Right hindlimb (tissue), 1 donor: ENCODE results near the gene MIER1.

ENCODE experiments used
- DNase-seq: peaks from one replicate; pipeline ENCODE4 v3.0.0-alpha.2; 2018

Gene MIER1

DNA sequence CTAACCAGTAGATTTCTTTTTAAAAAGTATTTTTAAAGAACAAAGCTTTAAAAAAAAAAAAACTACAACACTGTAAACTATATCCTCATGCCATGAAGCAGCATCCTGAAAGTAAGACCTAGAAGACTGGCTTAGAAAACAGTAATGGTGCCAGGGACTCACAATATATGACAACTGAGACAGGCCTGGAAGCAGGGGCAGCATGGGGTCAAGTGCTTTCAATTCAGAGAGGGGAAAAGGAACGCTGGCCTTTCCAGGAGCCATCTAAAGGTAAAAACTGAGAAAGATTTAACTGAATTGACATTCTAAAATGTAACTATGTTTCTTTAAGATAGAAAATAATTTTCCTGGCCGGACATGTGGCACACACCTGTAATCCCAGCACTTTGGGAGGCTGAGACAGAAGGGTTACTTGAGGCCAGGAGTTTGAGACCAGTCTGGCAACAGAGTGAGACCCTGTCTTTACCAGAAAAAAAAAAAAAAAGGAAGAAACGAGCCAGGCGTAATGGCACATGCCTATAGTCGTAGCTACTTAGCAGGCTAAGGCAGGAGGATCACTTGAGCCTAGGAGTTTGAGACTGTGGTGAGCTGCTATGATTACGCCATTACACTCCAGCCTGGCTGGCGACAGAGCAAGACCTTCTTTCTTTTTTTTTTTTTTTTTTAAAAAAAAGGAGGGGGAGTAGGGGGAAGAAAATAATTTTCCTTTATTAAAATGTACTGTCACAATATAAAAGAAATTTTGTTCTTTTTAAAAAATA lies 75.0 kb downstream of the MIER1 start:
- no peak for DNase-seq

DNA sequence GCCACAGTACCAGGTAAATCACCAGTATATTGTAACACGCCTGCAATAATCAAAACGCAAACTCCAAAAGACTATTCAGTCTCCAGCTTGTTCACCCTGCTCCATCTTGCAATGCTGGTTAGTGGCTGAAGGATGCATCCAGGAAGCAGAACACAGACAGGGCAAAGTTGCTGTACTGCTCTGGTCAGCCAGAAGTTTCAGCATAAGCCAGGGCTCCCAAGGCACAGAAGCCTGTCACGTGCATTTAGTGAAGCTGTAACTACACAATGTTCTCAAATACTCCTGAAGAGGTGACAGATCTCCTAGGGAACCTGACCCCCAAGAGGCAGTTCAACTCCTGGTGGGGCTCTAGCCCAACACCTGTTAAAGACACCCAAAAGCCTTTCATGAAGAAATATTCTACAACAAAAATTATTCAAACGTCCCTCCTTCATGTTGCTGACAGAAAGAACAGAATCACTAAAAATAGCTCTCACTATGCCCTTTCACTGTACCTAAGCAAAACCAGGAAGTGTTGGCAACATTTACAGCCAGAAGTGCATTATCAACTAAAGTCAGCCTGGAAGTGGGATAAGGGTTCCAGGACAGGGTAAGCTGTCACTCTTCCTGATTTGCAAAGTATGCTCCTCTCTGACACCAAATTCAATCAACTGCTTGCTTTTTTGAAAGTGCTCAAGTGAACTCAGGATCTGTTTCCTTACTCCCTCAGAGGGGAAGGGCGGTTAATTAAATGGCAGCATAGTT lies 77.1 kb downstream of the MIER1 start:
- DNase-seq = no peak

DNA sequence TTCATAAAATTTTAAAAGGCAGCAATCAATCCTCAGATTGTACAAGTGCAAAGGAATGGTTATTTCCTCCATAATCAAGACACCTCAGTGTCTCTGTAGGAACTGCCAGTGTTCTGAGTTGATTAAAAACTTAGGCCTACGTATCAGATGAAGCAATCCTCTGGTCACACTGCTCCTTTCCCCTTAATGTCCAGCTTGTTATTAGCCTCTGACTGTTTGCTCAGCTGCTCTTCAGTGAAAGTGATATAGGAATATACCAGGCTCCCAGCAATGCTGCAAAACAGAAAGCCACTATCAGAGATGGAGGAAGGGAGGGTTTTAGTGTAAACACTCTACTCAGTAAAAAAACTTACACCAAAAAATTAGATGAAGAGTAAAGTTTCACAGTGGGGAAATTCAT lies 79.4 kb downstream of the MIER1 start:
- no peak for DNase-seq

DNA sequence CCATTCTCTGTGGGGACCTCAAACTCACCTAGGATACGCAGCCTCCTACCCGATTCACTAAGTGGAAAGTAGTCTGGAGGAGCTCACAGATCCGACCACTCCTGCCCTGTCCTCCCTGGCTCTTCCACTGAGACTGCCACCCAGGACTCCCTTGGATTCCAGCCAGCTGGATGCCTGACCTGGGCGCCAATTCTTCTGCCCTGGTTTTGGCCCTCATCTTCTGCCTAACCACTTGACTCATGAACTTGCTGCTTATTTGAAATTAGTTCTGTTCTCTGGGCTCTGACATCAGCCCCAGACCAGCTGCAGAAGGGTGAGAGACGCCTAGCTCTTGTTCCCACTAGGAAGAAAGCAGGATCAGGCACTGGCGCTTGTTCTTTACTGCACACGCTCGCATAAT lies 80.3 kb downstream of the MIER1 start:
- DNase-seq = no peak

DNA sequence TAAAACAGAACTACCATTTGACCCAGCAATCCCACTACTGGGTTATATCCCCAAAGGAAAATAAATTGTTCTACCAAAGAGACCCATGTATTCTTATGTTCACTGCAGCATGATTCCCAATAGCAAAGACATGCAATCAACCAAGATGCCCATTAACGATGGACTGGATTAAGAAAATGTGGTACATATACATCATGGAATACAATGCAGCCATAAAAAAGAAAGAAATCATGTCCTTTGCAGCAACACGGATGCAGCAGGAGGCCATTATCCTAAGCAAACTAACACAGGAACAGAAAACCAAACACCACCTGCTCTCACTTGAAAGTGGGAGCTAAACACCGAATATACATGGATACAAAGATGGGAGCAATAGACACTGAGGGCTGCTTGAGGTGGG lies 85.0 kb downstream of the MIER1 start:
- no peak for DNase-seq

DNA sequence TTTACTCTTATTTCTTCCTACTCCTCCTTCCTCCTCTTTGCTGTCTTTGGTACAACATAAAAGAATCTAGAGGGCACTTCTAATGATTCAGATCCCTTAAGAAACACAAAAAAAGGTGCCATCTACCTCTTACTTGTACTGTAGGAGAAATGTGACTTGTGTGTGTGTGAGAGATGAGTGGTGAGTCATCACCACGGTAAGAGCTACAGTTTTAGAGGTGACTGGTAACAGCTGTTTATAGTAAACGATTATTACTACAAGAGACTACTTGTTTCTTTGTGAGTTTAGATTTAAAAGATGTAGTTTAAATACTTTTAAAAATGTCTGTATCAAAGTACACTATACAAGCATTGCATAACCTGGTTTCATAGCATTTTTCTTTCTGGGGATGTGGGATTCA lies 88.8 kb downstream of the MIER1 start:
- no peak for DNase-seq

DNA sequence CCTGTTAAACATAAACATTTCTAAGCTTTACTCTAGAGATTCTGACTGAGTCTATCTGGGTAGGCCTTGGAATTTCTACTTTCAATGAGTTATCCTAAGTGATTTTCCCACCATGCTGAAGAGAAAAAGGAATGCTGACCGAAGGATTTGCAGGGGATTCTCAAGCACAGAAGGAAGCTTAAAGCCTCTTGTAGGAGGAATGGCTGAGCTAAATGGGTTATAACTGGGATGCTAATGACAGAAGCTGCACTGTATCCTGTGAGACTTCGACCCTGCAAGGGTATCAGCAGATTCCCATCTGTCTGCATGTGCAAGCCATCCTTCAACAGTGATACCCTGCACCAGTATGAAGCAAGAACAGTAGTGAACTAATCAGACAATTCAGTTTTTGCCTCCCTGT lies 93.8 kb downstream of the MIER1 start:
- DNase-seq = no peak

DNA sequence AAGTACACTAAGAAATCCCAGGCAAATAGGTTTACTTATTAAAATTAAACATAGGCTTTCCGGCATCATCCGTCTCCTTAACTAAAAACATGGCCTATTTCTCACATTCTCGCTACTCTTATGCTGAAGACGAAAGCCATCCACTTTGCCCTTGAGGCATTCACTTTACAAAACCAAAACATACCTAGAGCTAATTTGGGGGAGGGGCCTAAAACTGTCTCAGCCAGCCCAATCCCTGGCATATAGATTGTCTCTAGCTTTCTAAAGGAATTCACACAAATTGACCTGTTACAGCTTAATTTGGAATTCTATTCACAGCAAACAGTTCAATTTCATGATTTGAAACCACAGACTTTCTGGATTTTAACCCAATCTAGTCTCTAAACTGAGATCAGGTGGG lies 94.3 kb downstream of the MIER1 start:
- DNase-seq = no peak

DNA sequence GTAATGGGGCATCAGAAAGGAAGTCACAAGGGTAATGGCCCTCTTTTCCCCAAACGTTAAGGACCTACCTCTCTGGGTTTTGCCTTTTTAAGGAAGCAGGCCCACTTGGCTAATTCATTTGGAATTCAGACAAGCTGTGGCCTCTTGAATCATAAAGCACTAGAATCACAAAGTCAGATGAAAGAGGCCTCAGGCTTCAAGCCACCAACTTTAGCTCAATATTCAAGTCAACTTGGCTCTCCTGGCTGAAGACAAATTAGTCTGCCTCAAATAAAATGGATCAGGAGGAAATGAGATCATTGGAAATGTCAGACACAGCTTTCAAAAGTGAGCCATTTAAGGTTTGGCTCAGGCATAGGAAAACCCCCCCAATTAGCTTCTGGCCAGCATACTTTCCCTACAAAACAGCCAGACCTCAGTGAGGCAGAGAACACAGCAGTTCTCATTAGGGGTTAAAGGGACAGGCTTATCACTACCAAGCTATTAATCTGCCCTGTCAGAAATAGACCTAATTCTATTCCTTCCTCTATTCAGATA lies 94.9 kb downstream of the MIER1 start:
- DNase-seq = peak; percentile 71

DNA sequence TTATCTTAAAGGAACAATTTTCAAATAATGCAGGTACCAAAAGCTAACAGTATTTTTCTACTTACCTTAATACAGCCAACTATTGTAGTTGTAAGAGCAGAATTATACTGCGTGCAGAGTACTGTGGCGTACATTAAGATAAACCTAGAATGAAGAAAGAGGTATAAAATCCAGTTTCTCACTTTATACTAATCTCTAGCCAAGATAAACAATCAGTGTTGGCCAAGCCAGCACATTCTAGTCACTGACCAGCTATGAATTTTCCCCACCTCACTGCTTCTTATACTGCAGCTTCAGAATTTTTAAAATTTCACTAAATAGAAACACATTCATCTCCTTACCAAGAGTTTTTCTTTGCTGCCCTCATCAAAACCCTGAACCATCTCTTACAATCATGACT lies 95.5 kb downstream of the MIER1 start:
- DNase-seq = no peak

DNA sequence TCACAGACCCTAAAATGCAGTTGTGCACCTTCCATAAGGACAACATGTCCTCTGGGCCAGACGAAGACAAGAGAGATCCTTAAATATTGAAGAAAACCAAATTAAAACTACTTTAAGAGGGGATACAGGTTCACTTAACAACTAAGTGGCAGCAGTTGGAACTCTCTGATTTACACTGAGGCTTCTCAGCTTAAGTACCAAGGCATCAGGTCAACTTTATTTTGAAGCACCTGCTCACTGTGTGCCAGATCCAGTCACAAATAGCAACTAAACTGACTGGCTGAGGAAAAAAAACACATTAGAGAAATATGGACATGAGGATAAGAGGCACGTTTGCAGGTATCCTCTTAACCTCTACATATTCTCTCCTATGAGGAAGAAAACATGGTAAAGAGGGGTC lies 96.0 kb downstream of the MIER1 start:
- no peak for DNase-seq

DNA sequence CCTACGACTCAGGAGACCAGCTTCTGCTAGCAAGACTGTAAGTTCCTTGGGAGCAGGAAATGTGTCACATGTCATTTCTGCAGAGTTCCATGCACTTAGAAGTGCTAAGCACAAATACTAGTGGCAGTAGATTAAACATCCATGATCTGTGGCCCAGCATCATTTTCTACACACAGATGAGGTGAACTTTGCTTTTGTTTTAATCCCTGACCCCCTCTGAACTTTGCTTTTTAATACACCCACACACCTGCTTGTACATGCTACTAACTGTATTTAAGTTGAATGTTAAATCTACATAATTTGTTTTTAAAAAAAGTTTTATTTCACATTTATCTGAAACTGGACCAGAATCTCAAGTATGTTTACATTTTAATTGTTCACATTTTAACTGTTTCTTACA lies 104.7 kb downstream of the MIER1 start:
- no peak for DNase-seq

DNA sequence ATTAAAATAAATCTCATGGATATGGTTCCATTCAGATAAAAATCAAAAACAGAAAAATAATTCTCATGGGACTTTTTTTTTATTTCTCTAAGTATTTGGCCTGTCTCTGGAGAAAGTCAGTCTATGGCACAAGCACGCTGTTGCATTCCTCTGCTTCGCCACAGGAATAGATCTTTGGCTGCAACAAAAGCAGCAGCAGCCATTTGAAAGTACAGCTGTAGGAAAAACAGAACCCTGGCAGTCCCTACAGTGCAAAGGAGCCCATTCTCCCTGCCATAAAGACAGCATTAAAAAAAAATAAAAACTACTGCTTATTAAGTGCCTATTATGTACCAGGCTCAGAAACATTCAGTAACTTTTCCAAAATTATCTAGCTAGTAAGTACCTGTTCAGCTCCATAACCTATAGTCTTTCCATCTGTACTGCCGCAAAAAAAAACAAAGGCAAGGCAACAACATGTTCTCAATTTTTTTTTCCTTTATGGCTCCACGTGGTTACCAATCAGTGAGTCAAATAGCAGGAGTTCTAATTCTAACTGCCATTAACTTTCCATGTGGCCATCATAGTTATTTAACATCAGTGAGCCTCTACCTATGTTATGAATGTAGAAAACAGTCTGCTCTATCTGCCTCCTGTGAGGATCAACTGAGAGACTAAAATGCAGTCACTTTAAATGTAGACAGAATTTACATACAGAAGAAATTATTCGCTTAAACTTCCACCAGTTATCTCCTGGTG lies 106.5 kb downstream of the MIER1 start:
- peak; percentile 35 for DNase-seq

DNA sequence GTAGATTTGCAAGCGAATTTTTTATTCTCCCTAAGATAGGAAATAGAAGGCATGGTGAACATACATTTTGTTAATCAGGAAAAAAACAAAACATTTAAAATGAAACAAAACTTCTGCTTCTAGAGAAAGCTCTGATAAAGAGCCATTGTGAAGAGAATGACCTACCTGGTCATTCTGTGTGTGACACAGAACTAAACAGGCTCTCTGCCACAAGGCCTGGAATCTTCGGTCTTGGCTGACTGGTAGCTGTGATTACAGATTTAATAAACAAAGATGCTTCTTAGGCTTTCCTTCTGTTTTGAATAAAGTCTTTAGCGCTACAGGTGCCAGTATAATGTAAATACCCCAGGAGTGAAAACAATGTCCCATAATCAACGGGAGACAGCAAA lies 107.1 kb downstream of the MIER1 start:
- no peak for DNase-seq
